ENCODE data around the gene MRPS18B.

Gene MRPS18B

GRCh38 chr6:30617565-30618269 lies at the start of gene MRPS18B:
TSS of gene MRPS18B (plus strand) at chr6:30617840. CDS start at chr6:30617866, 26 bp downstream.
- peak; percentile 99 for DNase-seq (ENCODE audit: low spot score)

- peak; percentile 70 for DNase-seq (ENCODE audit: low spot score)
These were observed 49.4 kb upstream of the MRPS18B start for GRCh38 chr6:30568245-30568644.

GRCh38 chr6:30570263-30570662 lies 47.4 kb upstream of the MRPS18B start:
- no peak for DNase-seq (ENCODE audit: low spot score)

GRCh38 chr6:30570740-30571074 lies 46.9 kb upstream of the MRPS18B start:
- DNase-seq (ENCODE audit: low spot score), result no peak

GRCh38 chr6:30571075-30571761 lies 46.4 kb upstream of the MRPS18B start, which contains the start of gene ABCF1:
TSS of gene ABCF1 (plus strand) at chr6:30571442. CDS start at chr6:30571488, 46 bp downstream.
- DNase-seq (ENCODE audit: low spot score), result peak; percentile 99

- DNase-seq (ENCODE audit: low spot score), result no peak
These were observed 45.9 kb upstream of the MRPS18B start for GRCh38 chr6:30571762-30572082.

GRCh38 chr6:30572148-30572547 lies 45.5 kb upstream of the MRPS18B start:
- DNase-seq (ENCODE audit: low spot score), result no peak

GRCh38 chr6:30573113-30573512 lies 44.5 kb upstream of the MRPS18B start:
- DNase-seq (ENCODE audit: low spot score), result no peak

GRCh38 chr6:30578051-30578450 lies 39.6 kb upstream of the MRPS18B start:
- DNase-seq (ENCODE audit: low spot score), result no peak

GRCh38 chr6:30583921-30584320 lies 33.7 kb upstream of the MRPS18B start:
- DNase-seq (ENCODE audit: low spot score), result no peak

GRCh38 chr6:30589754-30590358 lies 27.8 kb upstream of the MRPS18B start:
- DNase-seq (ENCODE audit: low spot score), result no peak

GRCh38 chr6:30590509-30590908 lies 27.1 kb upstream of the MRPS18B start:
- DNase-seq (ENCODE audit: low spot score), result no peak

GRCh38 chr6:30591008-30591407 lies 26.6 kb upstream of the MRPS18B start:
- DNase-seq (ENCODE audit: low spot score), result no peak

- no peak for DNase-seq (ENCODE audit: low spot score)
These were observed 25.4 kb upstream of the MRPS18B start for GRCh38 chr6:30592287-30592686.

- peak; percentile 85 for DNase-seq (ENCODE audit: low spot score)
These were observed 20.1 kb upstream of the MRPS18B start for GRCh38 chr6:30597315-30598144.

- DNase-seq (ENCODE audit: low spot score), result no peak
These were observed 18.6 kb upstream of the MRPS18B start for GRCh38 chr6:30598912-30599624.

GRCh38 chr6:30599625-30600324 lies 17.9 kb upstream of the MRPS18B start:
- DNase-seq (ENCODE audit: low spot score), result no peak

- DNase-seq (ENCODE audit: low spot score), result no peak
These were observed 17.1 kb upstream of the MRPS18B start for GRCh38 chr6:30600451-30600961.

- no peak for DNase-seq (ENCODE audit: low spot score)
These were observed 16.2 kb upstream of the MRPS18B start for GRCh38 chr6:30601436-30601814.

- DNase-seq (ENCODE audit: low spot score), result no peak
These were observed 15.6 kb upstream of the MRPS18B start for GRCh38 chr6:30601815-30602641.

Data from CD4-positive, alpha-beta T cell treated with Interleukin-2 at 100 ng/mL for 4 hours (primary cell).